Activated CD8-positive, alpha-beta memory T cell treated with anti-CD3 and anti-CD28 coated beads, Interleukin-2, amount 50 U/mL, for 24 hours (primary cell): ENCODE data around the gene SLAIN1.

Experiments used
- DNase-seq: peaks from one replicate; pipeline ENCODE4 v3.0.0-alpha.2; 2020; ENCODE audit errors: extremely low read depth

Gene SLAIN1

DNA sequence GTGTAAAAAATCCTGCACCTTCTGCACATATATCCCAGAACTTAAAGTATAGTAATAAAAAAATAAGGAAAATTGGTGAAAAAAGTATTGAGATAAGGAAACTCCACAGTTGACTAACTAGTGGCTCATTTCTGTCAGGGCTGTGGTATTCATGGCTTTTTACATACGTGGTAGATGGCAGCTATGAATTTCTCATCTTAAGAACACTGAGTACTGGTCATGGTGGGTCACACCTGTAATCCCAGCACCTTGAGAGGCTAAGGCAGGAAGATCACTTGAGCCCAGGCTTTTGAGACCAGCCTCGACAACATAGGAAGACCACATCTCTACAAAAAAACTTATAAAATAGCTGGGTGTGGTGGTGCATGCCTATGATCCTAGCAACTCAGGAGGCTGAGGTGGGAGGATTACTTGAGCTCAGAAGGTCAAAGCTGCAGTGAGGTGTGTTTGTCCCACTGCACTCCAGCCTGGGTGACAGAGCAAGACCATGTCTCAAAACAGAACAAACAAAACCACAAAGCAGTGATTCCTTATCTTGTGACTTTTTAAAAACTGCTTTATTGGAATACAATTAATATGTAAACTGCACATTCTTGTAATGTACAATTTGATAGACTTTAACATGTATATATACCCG lies 16.8 kb downstream of the SLAIN1 start:
- DNase-seq, result no peak

DNA sequence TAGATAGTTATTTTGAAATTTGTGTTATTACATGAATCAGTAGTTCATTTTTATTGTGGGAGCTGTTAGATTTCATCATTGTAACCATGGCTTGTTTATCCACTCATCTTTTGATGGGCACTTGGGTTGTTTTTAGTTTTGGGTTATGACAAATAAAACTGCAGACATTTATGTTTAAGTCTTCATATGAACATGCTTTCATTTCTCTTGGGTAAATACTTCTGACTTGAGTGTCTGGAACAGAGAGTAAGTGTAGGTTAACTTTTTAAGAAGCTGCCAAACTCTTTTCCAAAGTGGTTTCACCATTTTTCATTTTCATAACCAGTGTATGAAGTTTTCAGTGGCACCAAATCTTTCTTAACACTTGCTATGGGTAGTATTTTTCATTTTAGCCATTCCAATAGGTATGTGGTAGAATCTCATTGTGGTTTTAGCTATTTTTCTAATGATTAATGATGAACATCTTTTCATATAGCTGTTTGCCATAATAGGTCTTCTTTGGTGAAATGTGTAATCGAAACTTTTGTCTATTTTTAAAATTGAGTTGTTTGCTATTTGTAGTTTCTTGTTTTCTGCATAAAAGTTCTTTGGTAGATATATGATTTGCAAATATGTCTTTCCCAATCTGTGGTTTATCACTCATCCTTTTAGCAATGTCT lies 17.9 kb downstream of the SLAIN1 start:
- no peak for DNase-seq

DNA sequence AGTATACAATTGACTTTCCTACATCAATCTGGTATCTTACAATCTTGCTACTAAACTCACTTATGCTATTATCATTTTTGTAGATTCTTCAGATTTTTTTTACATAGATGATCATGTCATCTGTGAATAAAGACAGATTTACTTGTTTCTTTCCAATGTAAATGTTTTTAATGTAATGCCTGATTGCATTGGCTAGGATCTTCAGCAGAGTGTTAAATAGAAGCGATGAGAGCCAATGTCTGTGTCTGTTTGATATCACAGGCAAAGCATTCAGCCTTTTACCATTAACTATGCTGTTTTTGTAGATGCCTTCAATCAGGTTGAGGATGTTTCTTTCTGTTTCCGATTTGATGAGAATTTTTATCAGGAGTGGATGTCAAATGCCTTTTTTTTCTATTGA lies 19.2 kb downstream of the SLAIN1 start:
- DNase-seq, result no peak

DNA sequence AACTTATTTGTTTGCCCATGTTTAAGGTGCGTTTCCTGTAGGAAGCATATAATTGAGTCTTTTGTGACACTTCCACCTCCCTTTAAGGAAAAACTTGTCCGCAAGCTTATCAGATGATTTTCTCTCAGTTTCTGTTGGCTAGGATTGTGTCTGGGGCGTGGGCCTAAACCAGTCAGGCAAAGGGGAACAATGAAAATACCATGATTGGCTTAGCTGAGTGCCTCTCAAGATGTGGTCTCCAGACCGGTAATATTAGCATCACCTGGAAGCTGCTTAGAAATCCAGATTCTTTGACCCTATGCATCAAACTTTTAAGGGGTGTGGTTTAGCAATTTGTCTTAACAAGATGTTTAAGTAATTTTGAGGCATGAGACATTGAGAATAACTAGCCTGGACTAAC lies 20.0 kb downstream of the SLAIN1 start:
- no peak for DNase-seq

DNA sequence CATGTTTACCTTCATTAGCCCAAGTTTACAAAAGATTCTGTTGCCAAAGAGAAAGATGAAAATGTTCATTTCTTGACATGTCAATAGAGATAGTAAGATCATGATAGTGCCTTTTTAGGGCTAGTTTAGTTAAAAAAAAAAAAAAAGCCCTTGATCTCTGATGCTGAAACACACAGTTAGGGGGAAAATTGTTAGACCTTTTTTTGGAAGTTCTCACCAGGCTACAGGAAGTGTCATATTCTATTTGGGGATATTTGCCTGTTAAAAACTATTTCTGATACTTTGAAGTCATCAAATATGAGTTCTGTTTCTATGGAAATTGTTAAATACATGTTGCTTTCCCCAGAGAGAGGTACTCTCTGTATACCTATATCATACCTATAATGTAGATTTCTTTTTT lies 21.6 kb downstream of the SLAIN1 start:
- DNase-seq, result no peak

DNA sequence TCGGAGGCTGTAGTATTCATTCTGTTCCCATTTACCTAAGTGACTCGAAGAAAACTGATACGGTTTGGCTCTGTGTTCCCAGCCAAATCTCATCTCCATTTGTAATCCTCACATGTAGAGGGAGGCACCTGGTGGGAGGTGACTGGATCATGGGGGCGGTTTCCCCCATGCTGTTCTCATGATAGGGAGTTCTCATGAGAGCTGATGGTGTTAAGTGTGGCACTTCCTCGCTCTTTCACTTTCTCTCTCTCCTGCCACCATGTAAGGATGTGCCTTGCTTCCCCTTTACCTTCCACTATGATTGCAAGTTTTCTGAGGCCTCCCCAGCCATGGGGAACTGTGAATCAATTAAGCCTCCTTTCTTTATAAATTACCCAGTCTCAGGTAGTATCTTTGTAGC lies 23.5 kb downstream of the SLAIN1 start:
- no peak for DNase-seq

DNA sequence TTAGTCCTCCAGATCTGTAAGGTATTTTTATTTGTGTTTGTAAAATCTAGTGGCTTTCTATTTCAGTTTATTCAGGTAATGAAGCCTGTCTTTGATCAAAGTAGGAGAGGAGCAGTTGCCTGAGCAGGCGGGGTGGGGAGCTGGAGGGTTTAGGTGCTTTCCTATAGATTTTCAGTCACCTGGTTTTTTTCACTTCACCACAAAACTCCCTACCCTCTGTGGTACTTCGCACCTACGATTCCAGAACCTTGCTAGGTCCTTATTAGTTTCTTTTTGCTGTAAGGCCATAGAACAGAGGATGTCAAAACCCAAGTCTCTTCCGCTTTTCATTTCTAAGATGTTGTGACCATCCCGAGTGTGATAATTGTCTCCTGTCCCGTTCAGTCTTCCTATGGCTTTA lies 26.6 kb downstream of the SLAIN1 start:
- no peak for DNase-seq

DNA sequence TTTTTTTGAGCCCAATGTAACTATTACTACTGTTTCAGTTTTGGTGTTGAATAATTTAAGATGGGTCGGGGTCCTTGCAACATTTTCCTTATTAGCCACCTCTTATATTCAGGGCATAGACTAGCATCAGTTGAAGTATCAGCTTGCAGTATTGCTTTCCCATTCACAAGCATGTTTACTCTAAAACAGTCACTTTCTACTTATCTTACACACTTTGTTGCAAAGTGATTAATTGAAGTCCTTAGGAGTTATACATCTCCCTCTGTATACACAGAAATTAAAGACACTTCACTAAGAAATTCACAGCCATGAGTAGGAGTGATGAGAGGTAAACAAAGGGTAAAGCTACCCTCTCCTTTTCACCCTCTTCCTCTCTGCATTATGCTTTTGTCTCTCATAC lies 27.6 kb downstream of the SLAIN1 start:
- DNase-seq, result no peak

DNA sequence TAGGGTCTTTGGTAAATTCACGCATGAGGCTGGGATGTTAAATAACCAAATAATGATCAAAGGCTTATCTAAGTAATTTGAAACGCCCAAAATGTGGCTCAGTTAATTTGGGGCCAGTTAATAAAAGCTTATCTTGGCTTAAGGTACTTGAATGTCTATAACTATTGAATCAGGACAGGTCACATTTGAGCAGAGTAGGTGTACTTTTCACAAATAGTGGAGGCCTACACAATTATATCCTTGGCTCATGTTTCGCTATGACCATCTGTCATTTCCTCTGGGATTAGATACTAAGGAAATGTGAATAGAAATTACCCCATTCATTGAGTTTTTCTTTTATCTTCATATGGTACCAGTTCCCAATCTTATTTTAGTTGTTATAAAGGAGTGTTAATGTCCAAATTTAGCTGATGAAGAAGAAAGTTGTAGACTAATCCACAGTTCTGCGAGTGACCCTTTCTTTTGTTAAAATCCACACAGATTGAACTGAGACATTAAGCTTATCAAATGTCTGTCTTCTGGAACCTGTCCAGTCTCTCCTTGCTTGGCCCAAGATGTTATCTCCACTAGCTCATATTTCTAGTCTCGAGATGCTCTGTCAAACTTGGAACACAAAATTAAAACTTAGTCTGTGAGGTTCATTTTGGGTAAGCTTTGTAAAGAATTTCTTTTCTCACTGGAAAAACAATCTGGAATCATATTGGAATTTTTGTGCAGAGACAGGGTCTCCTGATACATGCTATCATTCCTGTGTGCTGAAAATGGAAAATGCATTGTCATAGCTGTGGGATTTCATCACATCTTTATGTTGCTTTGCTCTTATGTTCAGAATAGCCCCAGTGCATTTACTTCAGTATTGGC lies 31.0 kb downstream of the SLAIN1 start:
- DNase-seq, result no peak

DNA sequence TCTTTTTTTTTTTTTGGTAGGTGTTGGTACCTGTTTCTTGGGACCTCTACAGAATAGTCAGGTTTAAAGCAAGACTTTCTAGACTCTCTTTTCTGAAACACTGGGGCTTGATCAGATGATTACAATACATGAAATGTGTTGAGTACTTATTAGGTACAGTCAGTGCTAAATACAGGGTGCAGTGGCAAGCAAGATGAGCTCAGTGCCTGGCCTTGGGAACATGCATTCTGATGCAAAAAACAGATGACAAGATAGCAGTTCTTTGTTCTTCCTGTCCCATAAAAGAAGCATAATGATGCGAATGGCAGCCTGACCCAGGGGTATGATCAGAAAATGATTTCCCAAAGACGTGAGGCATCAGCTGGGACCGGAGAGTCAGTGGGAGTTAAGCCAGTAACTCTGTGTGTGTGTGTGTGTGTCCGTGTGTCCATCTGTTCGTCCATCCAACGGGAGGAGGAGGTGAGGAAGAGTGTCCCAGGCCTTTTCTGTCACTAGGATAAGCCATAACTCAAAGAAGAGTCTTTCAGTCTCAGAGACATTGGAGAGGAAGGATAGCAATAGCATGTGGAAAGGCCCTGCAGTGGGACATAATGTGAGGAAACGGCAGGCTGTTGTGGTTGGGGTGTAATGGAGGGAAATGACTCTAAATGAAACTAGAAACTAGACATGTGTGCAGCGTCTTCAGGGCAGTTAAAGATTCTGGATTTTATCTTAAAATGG lies 32.2 kb downstream of the SLAIN1 start:
- no peak for DNase-seq

DNA sequence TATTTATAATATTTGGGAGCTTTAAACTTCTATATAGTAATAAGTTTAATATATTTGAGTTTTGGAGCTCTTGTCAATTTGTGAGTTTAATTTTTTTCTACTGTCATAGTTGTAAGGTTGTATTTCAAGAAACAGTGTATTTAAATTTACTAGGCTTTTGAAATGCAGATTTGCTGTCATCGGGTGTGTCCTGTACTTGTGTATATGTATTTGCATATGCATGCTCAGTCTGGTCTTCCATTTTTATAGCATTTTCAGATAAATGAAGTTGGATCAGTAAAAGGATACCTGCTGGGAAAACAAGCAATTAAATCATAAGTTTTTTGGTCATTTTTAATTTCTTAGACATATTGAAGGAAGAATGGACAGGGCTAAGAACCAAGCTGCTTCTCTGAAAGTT lies 33.1 kb downstream of the SLAIN1 start:
- no peak for DNase-seq

DNA sequence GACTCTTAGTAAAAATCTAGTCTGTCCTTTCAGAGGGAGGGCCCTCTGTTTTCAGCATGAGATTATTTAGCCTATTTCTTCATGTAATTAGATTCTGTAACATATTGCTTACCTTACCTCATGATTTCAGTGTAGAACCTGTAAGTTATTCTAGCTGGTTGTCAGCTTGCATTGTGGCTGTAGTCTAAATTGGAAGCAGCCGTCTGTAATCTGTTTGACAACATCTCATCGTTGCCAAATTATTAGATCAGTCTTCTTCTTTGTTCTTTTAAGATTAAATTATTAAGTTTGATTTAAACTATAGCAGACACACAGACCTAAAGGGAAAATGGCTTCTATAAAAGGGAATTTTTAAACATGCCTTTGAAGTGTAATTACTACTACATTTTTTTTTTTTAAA lies 34.8 kb downstream of the SLAIN1 start:
- no peak for DNase-seq

DNA sequence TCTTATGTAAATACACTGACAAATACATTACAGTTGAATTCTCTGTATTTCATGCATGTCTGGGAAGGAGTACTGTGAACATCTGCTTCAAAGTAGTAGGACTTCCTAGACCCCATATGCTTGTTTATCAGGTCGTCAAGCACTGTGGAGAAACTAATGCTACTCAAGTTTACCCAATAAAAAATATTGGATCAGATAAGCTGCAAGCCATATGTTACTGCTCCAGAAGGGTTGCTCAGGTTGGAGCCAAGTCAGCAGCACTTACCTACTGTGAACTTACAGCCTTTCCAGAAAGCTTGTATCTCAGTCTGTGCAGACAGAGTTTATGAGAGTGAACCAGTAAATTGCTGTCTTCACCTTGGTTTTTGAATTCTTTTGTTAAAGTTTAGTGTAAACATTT lies 36.2 kb downstream of the SLAIN1 start:
- no peak for DNase-seq

DNA sequence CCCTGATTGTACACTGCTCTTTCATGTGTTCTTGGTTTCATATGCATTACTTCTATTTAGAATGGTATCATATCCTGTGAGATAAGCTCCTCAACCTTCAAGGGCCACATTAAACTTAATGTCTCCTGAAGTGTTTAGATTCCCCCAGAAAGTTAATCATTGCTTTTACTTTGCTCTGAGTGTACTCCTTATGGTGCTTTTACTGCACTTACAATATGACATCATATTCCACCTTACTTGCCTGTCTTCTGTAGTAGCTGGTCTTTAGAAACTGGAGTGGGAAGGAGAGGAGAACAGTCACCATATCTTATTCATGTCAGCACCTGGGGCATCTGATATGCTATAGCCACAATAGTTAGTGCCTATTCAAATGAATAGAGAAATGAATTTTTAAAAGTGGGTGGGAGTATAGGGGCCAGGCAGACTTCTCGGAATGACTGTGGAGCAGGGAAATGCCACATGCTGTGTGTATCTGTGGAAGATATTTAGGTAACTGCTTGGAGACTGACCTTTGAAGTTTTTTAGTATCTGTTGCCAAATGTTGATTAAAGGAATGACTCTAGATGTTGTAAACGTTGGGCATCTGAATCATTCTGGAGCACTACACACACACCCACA lies 40.2 kb downstream of the SLAIN1 start:
- no peak for DNase-seq

DNA sequence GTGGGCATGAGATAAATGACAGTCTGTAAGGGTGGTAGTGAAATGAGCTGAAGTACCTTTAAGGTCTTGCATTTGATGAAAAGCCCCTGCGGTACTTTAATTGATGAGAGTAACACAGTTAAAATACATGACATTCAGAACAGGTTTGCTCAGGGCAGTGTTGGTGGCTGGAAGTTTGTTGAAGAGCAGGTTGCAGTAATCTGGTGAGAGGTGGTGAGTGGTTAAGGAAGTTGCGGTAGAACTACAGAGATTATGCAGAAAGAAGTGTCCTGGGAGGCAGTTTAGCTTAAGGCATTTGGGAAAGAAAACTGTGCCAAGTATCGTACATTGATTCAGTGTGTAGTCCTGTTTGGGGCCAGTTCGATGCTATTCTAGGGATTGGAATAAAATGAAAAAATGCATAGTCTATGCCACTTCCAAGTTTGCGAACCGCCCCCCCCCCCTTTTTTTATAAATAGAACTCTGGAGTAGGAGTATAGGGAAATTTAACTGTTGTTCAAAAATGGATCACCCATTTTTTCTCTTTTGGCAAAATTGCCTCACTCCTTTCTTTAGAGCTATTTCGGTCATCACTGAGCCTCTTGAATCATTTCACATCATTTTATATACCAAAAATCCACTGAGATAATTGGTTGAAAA lies 42.7 kb downstream of the SLAIN1 start:
- no peak for DNase-seq

DNA sequence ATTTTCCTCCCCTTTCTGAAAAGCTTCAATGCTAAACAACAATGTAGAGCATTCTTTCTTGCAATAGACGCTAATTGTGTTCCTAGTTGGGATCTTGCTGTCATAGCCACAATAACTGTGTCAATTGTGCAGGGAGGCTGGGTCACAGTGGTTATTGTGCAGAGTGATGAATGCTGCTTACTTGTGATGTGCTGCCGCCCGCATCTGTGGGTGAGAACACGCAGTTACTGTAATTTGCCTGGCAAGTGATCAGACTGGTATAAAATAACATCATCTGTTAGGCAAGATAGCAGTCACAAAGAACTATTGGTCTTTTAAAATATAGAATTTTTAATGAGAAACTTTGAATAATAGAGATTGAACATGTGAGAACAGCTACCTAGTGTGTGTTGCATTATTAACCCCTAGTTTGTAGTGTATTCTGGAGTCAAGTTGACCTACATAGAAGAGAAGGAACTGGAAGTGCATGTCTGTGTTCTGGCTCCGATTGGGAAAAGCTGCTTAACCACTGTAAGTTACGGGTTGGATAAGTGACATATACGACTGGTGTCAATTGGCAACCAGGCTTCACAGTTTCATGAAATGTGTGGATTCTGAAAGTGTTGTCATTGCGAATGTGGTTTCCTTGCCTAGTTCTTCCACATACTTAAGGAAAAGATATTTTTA lies 43.6 kb downstream of the SLAIN1 start:
- DNase-seq, result no peak

DNA sequence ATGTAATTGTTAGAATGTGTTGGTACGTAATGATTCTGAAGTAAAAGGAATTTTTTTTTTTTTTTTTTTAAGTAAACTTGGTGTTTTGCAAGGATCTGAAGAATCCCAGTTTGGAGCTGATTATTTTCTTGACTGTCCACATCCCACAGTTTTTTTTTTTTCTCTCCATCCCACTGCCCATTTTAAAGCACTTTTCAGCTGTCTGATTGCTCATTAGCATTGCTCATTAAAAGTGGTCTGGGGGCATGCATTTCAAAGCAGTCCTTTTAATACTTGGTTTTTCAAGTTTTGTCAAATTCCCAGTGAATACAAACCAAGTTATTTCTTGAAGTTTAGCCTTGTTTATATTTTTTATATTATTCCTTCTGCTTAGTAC lies 44.1 kb downstream of the SLAIN1 start:
- DNase-seq, result no peak

DNA sequence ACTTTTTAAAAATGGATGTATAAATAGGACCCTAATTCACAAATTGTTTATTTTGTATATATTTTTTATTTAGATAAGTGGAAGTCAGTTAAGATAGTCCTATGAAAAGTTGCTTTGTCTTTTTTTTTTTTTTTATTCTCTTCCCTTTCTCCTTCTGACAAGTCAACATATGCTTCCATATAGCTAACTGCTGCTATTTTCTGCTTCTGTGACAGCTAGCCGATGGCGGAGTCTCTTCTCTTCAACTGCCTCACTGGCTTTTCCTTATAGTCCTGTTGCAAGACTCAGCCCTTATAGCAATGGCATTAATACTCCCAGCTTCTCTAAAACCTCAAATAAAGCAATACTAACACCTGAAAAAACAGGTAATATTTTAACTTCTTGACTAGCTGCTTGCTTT lies 45.3 kb downstream of the SLAIN1 start:
- DNase-seq, result no peak

DNA sequence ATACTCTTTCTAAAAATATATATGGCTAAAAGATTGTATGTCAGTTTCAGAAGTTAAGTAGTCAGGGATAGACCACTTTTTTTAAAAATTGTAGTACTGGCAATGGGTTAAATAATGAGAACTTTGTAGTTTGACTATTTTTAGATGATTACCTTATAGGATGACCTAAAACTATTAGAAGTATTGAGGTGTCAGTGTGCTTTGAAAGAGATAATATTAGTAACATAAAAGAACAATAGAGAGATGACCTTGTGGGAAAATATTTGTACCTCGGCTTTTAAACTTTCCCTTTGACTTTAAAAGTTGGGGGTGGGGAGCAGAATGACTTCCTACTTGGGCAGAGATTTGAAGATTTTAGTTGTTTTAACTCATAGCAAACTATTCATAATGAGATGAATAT lies 48.3 kb downstream of the SLAIN1 start:
- no peak for DNase-seq

DNA sequence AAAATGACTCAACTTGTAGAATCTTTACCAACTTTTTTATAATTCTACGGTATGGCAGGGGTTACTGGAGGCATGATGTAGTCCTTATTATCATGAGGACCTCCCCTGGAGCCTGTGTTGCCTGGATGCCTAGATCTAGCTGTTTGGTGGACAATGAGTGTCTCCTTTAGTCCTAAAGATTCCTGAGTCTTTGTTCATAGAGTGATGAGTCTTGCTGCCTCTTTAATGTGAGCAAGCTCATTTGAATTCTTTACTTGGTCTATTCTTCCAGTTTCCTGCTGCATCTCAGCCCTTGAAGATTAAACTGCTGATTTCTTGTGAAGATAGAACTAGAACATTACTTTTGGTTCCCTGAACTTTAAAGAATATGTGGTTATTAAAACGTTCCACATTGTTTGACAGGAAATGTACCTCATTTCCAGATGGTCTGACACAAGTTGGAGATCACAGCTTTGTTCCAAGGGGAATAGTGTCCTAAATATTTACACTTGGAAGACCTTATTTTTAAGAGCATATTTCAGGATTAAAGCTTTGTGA lies 51.9 kb downstream of the SLAIN1 start:
- no peak for DNase-seq
